ENCODE results near the gene TBC1D22B. TPM values are rescaled to one million over a fixed set of nuclear protein-coding genes. Genes with fewer than 3 reads are reported as not detected.

TBC1D22B gene
- total RNA-seq, 1 experiment from 2014 or later = 12.9 TPM

GRCh38 chr6:37319156-37319555, 61.6 kb downstream of the TBC1D22B start:
- Histone ChIP-seq H3K27me3 (ENCODE audit: insufficient read depth, low read length) (no peaks in the 10 kb centered on the region), H3K9me3 (ENCODE audit: control insufficient read depth, low read depth, low read length) (no peaks in the 10 kb centered on the region), H4K5ac (ENCODE audit: insufficient read length, low read depth, low read length) (no peak overlapping the region), H2AFZ (ENCODE audit: low read length) (no peak overlapping the region), H3K27ac (ENCODE audit: insufficient read length, low read depth, low read length) (no peak overlapping the region), H3K9ac (ENCODE audit: extremely low read depth, insufficient read length, low read length) (no peak overlapping the region), H3K4me2 (ENCODE audit: insufficient read depth, insufficient read length, low read length) (no peak overlapping the region), H4K8ac (replicated peaks; ENCODE audit: insufficient read length, low read depth, low read length) (no peak overlapping the region), H4K91ac (ENCODE audit: insufficient read length, low read depth, low read length) (no peak overlapping the region), H2BK120ac (ENCODE audit: low read depth, low read length, poor library complexity, severe bottlenecking) (no peak overlapping the region), H3K4ac (ENCODE audit: low read depth, low read length) (no peak overlapping the region), H3K14ac (ENCODE audit: insufficient read depth, low read length) (no peak overlapping the region), H3K23me2 (ENCODE audit: insufficient read length, low read depth, low read length, poor library complexity, severe bottlenecking) (no peaks in the 10 kb centered on the region), H3K23ac (ENCODE audit: insufficient read length, low read depth, low read length) (no peak overlapping the region), H3K79me2 (ENCODE audit: insufficient read depth, low read length) (no peaks in the 10 kb centered on the region), H3T11ph (ENCODE audit: low read length) (no peak overlapping the region), H2BK20ac (ENCODE audit: low read depth, low read length, poor library complexity, severe bottlenecking) (no peak overlapping the region), H2BK15ac (ENCODE audit: low read depth, low read length) (no peak overlapping the region), H2BK5ac (ENCODE audit: insufficient read length, low read length) (no peak overlapping the region), H4K20me1 (ENCODE audit: control insufficient read depth, insufficient read depth, insufficient read length) (no peaks in the 10 kb centered on the region), H2BK12ac (ENCODE audit: insufficient read length, low read depth, low read length) (no peak overlapping the region), H2AK5ac (ENCODE audit: insufficient read length, low read length) (no peak overlapping the region), H3K79me1 (ENCODE audit: insufficient read depth, low read depth, low read length, poor library complexity, severe bottlenecking) (no peaks in the 10 kb centered on the region), H3K4me1 (ENCODE audit: insufficient read depth, low read length) (no peaks in the 10 kb centered on the region), H3K56ac (ENCODE audit: insufficient read length, low read depth, low read length) (no peak overlapping the region), H3K18ac (ENCODE audit: insufficient read length, low read depth, low read length) (no peak overlapping the region)
- TF ChIP-seq CTCF (conservative IDR thresholded peaks at IDR 0.05) = no peak
- H3K4me3 Mint-ChIP-seq = no peak overlapping the region
- no peak for DNase-seq
- WGBS (ENCODE audit: extremely low coverage, insufficient read length, low lambda C conversion rate) = no CpG with 5 or more reads among the region's 3 CpGs
- no peak overlapping the region for H3K27ac Mint-ChIP-seq
- H3K27me3 Mint-ChIP-seq (ENCODE audit: low read depth) = no peaks in the 10 kb centered on the region
- peaks cover 0 to 20% (median 14%) of the 10 kb centered on the region in 3 experiments; a peak in 6 of 7 replicates for H3K36me3 Mint-ChIP-seq (ENCODE audit: insufficient read depth in 1 of 3, low read depth in 3 of 3)
- H3K9me3 Mint-ChIP-seq = no peaks in the 10 kb centered on the region
- no peaks in the 10 kb centered on the region; a peak in 1 of 4 replicates for H3K4me1 Mint-ChIP-seq
